ACC112 (cell line): Measurements from ENCODE around the gene LRBA.

Experiments
- H2AFZ ChIP-seq: fragments of 200-600 bp; sonication (generic); one replicate; pipeline ENCODE4 v1.6.0; 2017; ENCODE audit warnings: antibody characterized with exemption, low read length; ENCODE audit not compliant: unreplicated experiment
- H3K27ac ChIP-seq: fragments of 200-600 bp; sonication (generic); 2 replicates; pipeline ENCODE4 v1.5.1; 2014; ENCODE audit warnings: low read depth, mild to moderate bottlenecking, antibody characterized with exemption, low read length, moderate library complexity
- H3K27me3 ChIP-seq: fragments of 200-600 bp; sonication (generic); 2 replicates; pipeline ENCODE4 v1.6.1; 2014; ENCODE audit warnings: mild to moderate bottlenecking, antibody characterized with exemption, low read length, moderate library complexity, mixed read lengths; ENCODE audit not compliant: insufficient read depth
- H3K36me3 ChIP-seq: fragments of 200-600 bp; sonication (generic); 2 replicates; pipeline ENCODE4 v1.6.1; 2016; ENCODE audit warnings: mild to moderate bottlenecking, antibody characterized with exemption, low read length, moderate library complexity, mixed read lengths; ENCODE audit not compliant: insufficient read depth
- H3K4me1 ChIP-seq: fragments of 200-600 bp; sonication (generic); one replicate; pipeline ENCODE4 v1.6.1; 2016; ENCODE audit warnings: low read length, mixed read lengths; ENCODE audit not compliant: insufficient read depth, unreplicated experiment, control insufficient read depth
- H3K4me3 ChIP-seq: fragments of 200-600 bp; sonication (generic); 2 replicates; pipeline ENCODE4 v1.5.1; 2014; ENCODE audit warnings: mild to moderate bottlenecking, low read depth, low read length
- H3K79me2 ChIP-seq: fragments of 200-600 bp; sonication (generic); one replicate; pipeline ENCODE4 v1.6.0; 2016; ENCODE audit warnings: low read length; ENCODE audit not compliant: control insufficient read depth, unreplicated experiment, insufficient read depth

The LRBA gene

GRCh38 chr4:150816491-150816890 lies 198.6 kb downstream of the LRBA start:
- no peaks in the 10 kb centered on the region for H3K79me2 ChIP-seq
- peaks cover 20% of the 10 kb centered on the region for H3K4me1 ChIP-seq
- H3K27me3 ChIP-seq, result no peaks in the 10 kb centered on the region
- no peak overlapping the region for H3K4me3 ChIP-seq
- no peak overlapping the region for H2AFZ ChIP-seq
- no peaks in the 10 kb centered on the region for H3K36me3 ChIP-seq
- H3K27ac ChIP-seq, result no peak overlapping the region

DNA sequence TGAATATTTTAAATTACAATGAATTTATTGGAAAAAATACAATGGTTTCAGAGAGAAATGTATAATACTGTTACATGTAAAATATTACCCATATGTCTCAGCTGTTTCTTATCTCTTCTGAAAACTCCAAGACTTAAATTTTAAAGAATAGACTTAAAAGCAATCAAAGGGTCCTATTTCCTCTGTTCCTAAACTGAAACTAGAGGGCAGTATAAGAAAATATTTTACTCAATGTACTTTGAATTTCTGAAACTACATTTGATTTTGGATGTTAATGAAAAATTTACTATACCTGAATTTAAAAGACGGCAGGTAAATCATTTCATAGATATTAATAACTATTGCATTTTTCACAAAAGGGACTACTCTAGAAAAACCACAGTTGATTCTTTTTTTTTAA lies 200.2 kb downstream of the LRBA start:
- no peak overlapping the region for H3K27ac ChIP-seq
- no peak overlapping the region for H3K4me3 ChIP-seq
- H3K27me3 ChIP-seq, result no peaks in the 10 kb centered on the region
- no peak overlapping the region for H2AFZ ChIP-seq
- H3K36me3 ChIP-seq, result no peaks in the 10 kb centered on the region
- peaks cover 20% of the 10 kb centered on the region for H3K4me1 ChIP-seq
- no peaks in the 10 kb centered on the region for H3K79me2 ChIP-seq

DNA sequence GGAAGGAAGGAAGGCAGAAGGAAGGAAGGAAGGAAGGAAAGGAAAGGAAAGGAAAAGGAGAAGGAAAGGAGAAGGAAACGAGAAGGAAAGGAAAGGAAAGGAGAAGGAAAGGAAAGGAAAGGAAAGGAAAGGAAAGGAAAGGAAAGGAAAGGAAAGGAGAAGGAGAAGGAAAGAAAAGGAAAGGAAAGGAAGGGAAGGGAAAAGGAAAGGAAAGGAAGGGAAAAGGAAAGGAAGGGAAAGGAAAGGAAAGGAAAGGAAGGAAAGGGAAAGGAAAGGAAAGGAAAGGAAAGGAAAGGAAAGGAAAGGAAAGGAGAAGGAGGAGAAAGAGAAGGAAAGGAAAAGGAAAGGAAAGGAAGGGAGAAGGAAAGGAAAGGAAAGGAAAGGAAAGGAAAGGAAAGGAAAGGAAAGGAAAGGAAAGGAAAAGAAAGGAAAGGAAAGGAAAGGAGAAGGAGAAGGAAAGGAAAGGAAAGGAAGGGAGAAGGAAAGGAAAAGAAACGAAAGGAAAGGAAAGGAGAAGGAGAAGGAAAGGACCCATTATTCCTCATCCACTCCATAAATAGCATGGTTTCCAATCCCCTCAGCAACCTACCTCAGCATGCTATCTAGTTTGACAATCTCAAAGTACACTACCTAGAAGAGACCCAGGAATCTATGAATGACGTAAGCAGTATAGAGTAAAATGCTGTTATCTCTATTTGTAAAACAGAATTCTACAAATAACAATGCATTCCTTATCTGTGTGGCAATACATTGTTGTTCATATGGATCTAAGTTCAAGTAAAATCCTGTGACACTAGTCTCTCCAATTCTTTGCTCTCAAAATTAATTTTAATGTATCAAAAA lies 209.7 kb downstream of the LRBA start:
- no peaks in the 10 kb centered on the region for H3K79me2 ChIP-seq
- H3K4me1 ChIP-seq, result no peaks in the 10 kb centered on the region
- H3K4me3 ChIP-seq, result no peak overlapping the region
- no peaks in the 10 kb centered on the region for H3K27me3 ChIP-seq
- no peaks in the 10 kb centered on the region; the same call in 1 of the 2 replicates for H3K36me3 ChIP-seq
- H3K27ac ChIP-seq, result no peak overlapping the region
- H2AFZ ChIP-seq, result no peak overlapping the region

GRCh38 chr4:150801833-150802232 lies 213.3 kb downstream of the LRBA start:
- H3K79me2 ChIP-seq, result no peaks in the 10 kb centered on the region
- H3K27ac ChIP-seq, result no peak overlapping the region
- H3K27me3 ChIP-seq, result no peaks in the 10 kb centered on the region
- no peak overlapping the region for H2AFZ ChIP-seq
- no peak overlapping the region for H3K4me3 ChIP-seq
- H3K36me3 ChIP-seq, result no peaks in the 10 kb centered on the region; the same call in 1 of the 2 replicates
- H3K4me1 ChIP-seq, result no peaks in the 10 kb centered on the region

- Histone ChIP-seq H3K27ac (no peak overlapping the region), H3K4me1 (no peaks in the 10 kb centered on the region), H2AFZ (no peak overlapping the region), H3K36me3 (no peaks in the 10 kb centered on the region), H3K27me3 (no peaks in the 10 kb centered on the region), H3K79me2 (no peaks in the 10 kb centered on the region), H3K4me3 (no peak overlapping the region)
These were observed 215.9 kb downstream of the LRBA start for GRCh38 chr4:150799207-150799606.

DNA sequence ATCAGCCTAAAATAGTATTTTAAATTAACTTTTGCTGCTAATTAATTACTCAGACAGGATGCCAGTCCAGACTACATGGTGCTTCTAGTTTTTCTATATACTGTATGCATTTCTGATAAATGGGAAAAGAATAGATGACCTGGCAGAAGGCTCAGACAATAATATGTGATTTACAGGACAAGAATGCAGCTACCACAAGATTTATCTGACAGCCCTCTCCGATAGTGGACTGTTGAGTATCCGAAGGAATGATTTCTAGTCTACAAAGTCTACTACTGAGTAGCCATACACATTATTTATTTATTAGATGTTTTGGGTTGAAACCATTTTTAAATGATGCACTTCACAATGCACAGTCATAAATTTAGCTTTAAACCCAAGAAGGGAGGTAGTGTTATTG lies 220.4 kb downstream of the LRBA start:
- Histone ChIP-seq H3K36me3 (no peaks in the 10 kb centered on the region), H3K79me2 (no peaks in the 10 kb centered on the region), H3K27me3 (no peaks in the 10 kb centered on the region), H3K27ac (no peak overlapping the region), H3K4me3 (no peak overlapping the region), H3K4me1 (no peaks in the 10 kb centered on the region), H2AFZ (no peak overlapping the region)

DNA sequence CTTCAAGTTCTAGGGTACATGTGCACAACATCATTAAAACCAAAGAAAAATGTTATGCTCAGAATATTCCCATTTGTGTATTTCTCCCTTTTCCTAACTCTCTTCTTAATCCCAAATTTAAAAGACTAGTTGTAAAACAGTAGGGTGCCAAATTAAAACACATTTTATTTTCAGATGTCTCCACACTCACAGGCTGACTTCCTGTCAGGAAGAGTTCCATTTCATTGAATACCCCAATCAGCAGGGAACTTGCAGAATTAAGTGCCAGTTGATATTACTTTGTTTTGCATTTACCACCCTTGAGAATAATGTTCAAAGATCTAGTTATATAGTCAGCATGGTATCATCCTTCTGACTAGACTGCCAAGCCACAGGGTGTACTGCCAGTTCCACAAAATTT lies 225.2 kb downstream of the LRBA start:
- Histone ChIP-seq H3K27ac (no peak overlapping the region), H3K36me3 (no peaks in the 10 kb centered on the region), H3K79me2 (no peaks in the 10 kb centered on the region), H3K4me3 (no peak overlapping the region), H2AFZ (no peak overlapping the region), H3K27me3 (no peaks in the 10 kb centered on the region), H3K4me1 (no peaks in the 10 kb centered on the region)

- Histone ChIP-seq H3K27ac (no peak overlapping the region), H3K79me2 (no peaks in the 10 kb centered on the region), H3K36me3 (no peaks in the 10 kb centered on the region), H3K4me3 (no peak overlapping the region), H2AFZ (no peak overlapping the region), H3K27me3 (no peaks in the 10 kb centered on the region), H3K4me1 (peaks cover 10% of the 10 kb centered on the region)
These were observed 230.1 kb downstream of the LRBA start for GRCh38 chr4:150784939-150785338.

GRCh38 chr4:150784305-150784704 lies 230.8 kb downstream of the LRBA start:
- Histone ChIP-seq H3K4me1 (peaks cover 10% of the 10 kb centered on the region), H3K4me3 (no peak overlapping the region), H3K27ac (no peak overlapping the region), H3K36me3 (no peaks in the 10 kb centered on the region), H2AFZ (no peak overlapping the region), H3K79me2 (no peaks in the 10 kb centered on the region), H3K27me3 (no peaks in the 10 kb centered on the region)

- Histone ChIP-seq H3K36me3 (no peaks in the 10 kb centered on the region), H3K4me1 (peaks cover 10% of the 10 kb centered on the region), H2AFZ (no peak overlapping the region), H3K27me3 (no peaks in the 10 kb centered on the region), H3K27ac (no peak overlapping the region), H3K4me3 (no peak overlapping the region), H3K79me2 (no peaks in the 10 kb centered on the region)
These were observed 232.2 kb downstream of the LRBA start for GRCh38 chr4:150782921-150783320.

GRCh38 chr4:150782311-150782710 lies 232.8 kb downstream of the LRBA start:
- H2AFZ ChIP-seq, result no peak overlapping the region
- no peaks in the 10 kb centered on the region for H3K36me3 ChIP-seq
- no peaks in the 10 kb centered on the region for H3K27me3 ChIP-seq
- no peak overlapping the region for H3K4me3 ChIP-seq
- H3K4me1 ChIP-seq, result peaks cover 10% of the 10 kb centered on the region
- H3K27ac ChIP-seq, result no peak overlapping the region
- H3K79me2 ChIP-seq, result no peaks in the 10 kb centered on the region
